ENCODE results near the gene SLC6A15. TPM values are rescaled to one million over a fixed set of nuclear protein-coding genes. Genes with fewer than 3 reads are reported as not detected.

The SLC6A15 gene
- total RNA-seq, 1 experiment from 2014 or later: 11.0 TPM

- Histone ChIP-seq H3K9me3 (ENCODE audit: low read depth, low read length, poor library complexity, severe bottlenecking) (no peaks in the 10 kb centered on the region), H3K36me3 (ENCODE audit: insufficient read depth, low read length, poor library complexity, severe bottlenecking) (no peaks in the 10 kb centered on the region), H3K27ac (ENCODE audit: low read depth, low read length, poor library complexity, severe bottlenecking) (no peak overlapping the region), H3K4me1 (ENCODE audit: insufficient read depth, low read length, poor library complexity, severe bottlenecking) (no peaks in the 10 kb centered on the region), H3K27me3 (replicated peaks; ENCODE audit: insufficient read depth, low read depth, low read length, poor library complexity) (no peaks in the 10 kb centered on the region), H3K4me3 (ENCODE audit: low read depth, low read length, poor library complexity, severe bottlenecking) (no peak overlapping the region)
- intact Hi-C loops (cut with micrococcal nuclease; ENCODE audit: unreplicated experiment): no loop called here
- no peak for DNase-seq (ENCODE audit: low spot score)
- BruUV-seq (replicated peaks): no TSS peak
- ChIA-PET CTCF (no interaction called here), POLR2A (ENCODE audit: low non-redundant PET) (no interaction called here)
- TF ChIP-seq EZH2 (IDR thresholded peaks at IDR 0.05; ENCODE audit: borderline replicate concordance, low read depth, low read length, poor library complexity, severe bottlenecking): no peak
- TF ChIP-seq CTCF (conservative IDR thresholded peaks at IDR 0.05; ENCODE audit: low read depth, low read length): no peak
Measured at GRCh38 chr12:84954415-84954814, 41.8 kb upstream of the SLC6A15 start.

GRCh38 chr12:84950971-84951546 lies 38.5 kb upstream of the SLC6A15 start:
- POLR2A ChIA-PET (ENCODE audit: low non-redundant PET): no interaction called here
- Histone ChIP-seq H3K4me3 (ENCODE audit: low read depth, low read length, poor library complexity, severe bottlenecking) (no peak overlapping the region), H3K9me3 (ENCODE audit: low read depth, low read length, poor library complexity, severe bottlenecking) (no peaks in the 10 kb centered on the region), H3K36me3 (ENCODE audit: insufficient read depth, low read length, poor library complexity, severe bottlenecking) (no peaks in the 10 kb centered on the region), H3K27me3 (replicated peaks; ENCODE audit: insufficient read depth, low read depth, low read length, poor library complexity) (no peaks in the 10 kb centered on the region), H3K4me1 (ENCODE audit: insufficient read depth, low read length, poor library complexity, severe bottlenecking) (no peaks in the 10 kb centered on the region), H3K27ac (ENCODE audit: low read depth, low read length, poor library complexity, severe bottlenecking) (no peak overlapping the region)
- DNase-seq (ENCODE audit: low spot score): no peak
- CTCF ChIA-PET: no interaction called here
- intact Hi-C loops (cut with micrococcal nuclease; ENCODE audit: unreplicated experiment): no loop called here
- BruUV-seq (replicated peaks): no TSS peak
- TF ChIP-seq CTCF (conservative IDR thresholded peaks at IDR 0.05; ENCODE audit: low read depth, low read length): no peak
- TF ChIP-seq EZH2 (IDR thresholded peaks at IDR 0.05; ENCODE audit: borderline replicate concordance, low read depth, low read length, poor library complexity, severe bottlenecking): no peak

GRCh38 chr12:84946753-84947152 lies 34.2 kb upstream of the SLC6A15 start:
- TF ChIP-seq EZH2 (IDR thresholded peaks at IDR 0.05; ENCODE audit: borderline replicate concordance, low read depth, low read length, poor library complexity, severe bottlenecking): no peak
- no peak for TF ChIP-seq CTCF (conservative IDR thresholded peaks at IDR 0.05; ENCODE audit: low read depth, low read length)
- no peak for DNase-seq (ENCODE audit: low spot score)
- ChIA-PET CTCF (no interaction called here), POLR2A (ENCODE audit: low non-redundant PET) (no interaction called here)
- no peaks in the 10 kb centered on the region for H3K27me3 ChIP-seq (replicated peaks; ENCODE audit: insufficient read depth, low read depth, low read length, poor library complexity)
- no peaks in the 10 kb centered on the region for H3K4me1 ChIP-seq (ENCODE audit: insufficient read depth, low read length, poor library complexity, severe bottlenecking)
- H3K4me3 ChIP-seq (ENCODE audit: low read depth, low read length, poor library complexity, severe bottlenecking): no peak overlapping the region
- no peak overlapping the region for H3K27ac ChIP-seq (ENCODE audit: low read depth, low read length, poor library complexity, severe bottlenecking)
- intact Hi-C loops (cut with micrococcal nuclease; ENCODE audit: unreplicated experiment): no loop called here
- no peaks in the 10 kb centered on the region for H3K9me3 ChIP-seq (ENCODE audit: low read depth, low read length, poor library complexity, severe bottlenecking)
- H3K36me3 ChIP-seq (ENCODE audit: insufficient read depth, low read length, poor library complexity, severe bottlenecking): no peaks in the 10 kb centered on the region
- BruUV-seq (replicated peaks): no TSS peak
